Caki2 (cell line): ENCODE measurements around the gene TRABD2B. TPM values are rescaled to one million over a fixed set of nuclear protein-coding genes. Genes with fewer than 3 reads are reported as not detected.

ENCODE experiments used
- DNase-seq: peaks from one replicate; pipeline ENCODE4 v3.0.0-alpha.2; 2015; ENCODE audit warnings: low read depth
- in situ Hi-C: cut with HindIII; loops from 2 replicates; pipeline ENCODE4 v1.10.0; 2016; ENCODE audit warnings: low sequenced_read_pairs, low pct_unique_long_range_greater_than_20kb, mixed read lengths
- total RNA-seq: library from RNA; depleted of rRNA; stranded (reverse); fragments of >200 nt; shearing (Covaris generic); gene quantifications from 2 replicates; pipeline ENCODE4 v1.2.3, GENCODE V29; 2014; ENCODE audit warnings: low replicate concordance

The TRABD2B gene
- total RNA-seq, 1 experiment from 2014 or later = 0.57 TPM

DNA sequence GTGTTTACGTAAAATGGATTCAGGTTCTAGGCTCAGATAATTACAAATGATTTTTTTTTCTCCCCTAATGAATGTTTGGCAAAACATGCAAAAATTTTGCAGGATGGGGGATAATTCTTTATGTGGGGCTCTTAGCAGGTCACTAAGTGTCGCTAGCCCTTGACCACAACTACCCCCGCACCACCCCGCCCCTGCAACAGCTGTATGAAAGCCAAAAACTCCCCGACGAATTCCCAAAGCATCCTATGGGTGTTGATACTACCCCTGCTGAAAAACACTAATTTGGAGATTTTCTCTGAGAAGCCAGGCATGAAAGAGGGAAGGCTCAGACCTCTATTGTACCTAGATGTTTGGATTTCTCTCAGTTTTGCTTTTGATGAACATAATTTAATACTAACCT lies 243.0 kb downstream of the TRABD2B start:
- no peak for DNase-seq
- in situ Hi-C loops = no loop called here

DNA sequence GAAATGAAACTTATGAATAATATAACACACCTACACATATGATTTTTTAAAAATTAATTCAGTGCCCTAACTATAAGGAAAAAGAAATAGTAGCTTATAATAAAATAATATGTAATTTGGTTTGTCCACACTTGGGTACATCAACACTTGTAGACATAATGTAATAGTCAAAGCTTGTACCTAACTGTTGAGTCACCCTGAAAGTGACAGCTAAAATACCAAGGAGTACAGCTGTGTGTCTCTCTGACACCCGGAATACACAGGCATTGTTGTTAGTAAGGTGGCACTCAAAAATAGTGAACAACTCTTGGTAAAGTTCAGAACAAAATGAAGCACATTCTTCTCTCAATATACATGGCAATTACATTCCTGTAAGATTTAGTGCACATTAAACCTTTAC lies 243.4 kb downstream of the TRABD2B start:
- DNase-seq = no peak
- in situ Hi-C loops = no loop called here

DNA sequence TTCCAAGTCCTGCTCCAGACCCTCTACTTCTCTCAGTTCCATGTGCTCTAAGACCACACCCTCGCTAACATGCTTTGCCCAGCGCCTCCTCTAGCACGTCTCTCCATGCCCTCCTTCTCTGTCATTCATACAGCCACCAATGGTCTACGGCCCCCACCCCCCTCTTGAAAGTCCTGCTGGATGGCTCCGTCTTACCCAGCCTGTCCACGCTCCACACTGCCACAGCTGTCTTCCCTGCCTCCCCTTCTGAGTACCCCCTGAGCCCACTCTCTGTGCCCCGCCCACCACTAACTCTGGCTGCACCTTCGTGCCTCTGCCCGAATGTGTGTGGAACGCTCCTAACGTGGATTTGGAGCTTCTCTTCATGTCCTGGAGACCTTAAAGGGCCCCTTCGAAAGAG lies 244.6 kb downstream of the TRABD2B start:
- no peak for DNase-seq
- in situ Hi-C loops = no loop called here

DNA sequence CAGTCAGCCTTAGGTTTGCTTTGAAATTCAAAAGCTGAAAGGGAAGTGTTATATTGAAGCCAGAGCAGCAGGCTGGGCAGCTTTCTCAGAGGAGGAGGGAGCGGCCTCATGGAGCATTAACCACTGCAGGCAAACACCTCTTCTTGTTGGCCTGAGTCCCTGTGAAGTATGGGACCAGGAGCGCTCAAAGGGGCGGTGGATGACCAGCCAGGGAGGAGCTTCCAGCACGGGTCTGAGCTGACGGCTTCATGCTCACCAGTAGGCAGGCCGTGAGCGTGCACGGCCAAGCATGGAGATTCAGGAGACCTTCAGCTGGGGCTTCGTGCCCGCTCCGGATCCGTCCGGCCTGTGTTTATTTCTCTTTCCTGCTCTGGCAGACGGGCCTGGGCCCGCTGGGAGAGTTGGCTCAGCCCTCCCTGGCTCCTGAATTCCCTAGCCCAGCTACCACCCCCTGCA lies 245.2 kb downstream of the TRABD2B start:
- in situ Hi-C loops = no loop called here
- DNase-seq = no peak

DNA sequence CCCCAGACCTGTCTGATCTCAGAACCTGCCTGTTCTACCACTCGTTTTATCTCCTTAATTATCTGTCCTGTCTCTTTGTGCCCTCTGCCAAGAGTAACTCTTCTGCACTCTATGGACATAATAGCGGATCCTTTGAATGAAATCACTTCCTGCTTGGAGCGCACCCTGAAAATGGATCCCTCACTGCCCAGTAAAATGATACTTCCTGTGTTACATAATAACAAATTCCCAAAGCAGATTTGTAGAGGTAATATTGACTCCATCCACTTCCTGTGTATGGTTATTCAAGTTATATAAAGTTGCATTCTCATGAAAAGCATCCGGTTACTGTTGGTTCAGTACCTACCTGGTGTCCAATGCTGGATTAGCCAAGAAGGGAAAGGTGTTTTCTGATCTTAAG lies 246.0 kb downstream of the TRABD2B start:
- in situ Hi-C loops = no loop called here
- DNase-seq = no peak

GRCh38 chr1:47745715-47746609 lies 251.2 kb downstream of the TRABD2B start:
- in situ Hi-C loops = no loop called here

DNA sequence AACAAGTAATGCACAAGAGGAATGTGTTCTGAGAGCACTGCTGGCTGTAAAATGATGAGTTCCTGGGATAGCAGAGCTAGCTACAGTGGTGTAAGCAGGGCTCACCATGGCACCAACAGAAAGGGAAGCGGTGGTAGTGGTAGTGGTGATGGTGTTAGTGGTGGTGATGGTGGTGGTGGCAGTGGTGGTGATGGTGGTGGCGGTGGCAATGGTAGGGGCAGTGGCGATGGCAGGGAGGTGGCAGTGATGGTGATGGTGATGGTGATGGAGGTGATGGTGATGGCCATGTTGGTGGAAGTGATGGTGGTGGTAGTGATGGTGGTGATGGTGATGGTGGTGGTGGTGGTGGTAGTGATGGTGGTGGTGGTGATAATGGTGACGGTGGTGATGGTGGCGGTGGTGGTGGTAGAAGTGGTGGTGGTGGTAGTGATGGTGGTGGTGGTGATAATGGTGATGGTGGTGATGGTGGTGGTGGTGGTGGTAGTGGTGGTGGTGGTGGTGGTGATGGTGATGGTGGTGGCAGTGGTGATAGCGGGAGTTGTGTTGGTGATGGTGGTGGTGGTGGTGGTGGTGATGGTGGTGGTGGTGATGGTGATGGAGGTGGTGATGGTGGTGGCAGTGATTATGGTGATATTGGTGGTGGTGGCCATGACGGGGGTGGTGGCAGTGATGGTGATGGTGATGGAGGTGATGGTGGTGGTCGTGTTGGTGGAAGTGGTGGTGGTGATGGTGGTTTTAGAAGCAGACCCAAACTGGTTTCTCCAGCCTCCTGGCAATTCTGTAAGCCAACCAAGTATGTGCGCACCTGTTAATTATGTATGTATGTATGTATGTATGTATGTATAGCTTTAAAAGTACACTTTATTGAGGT lies 254.1 kb downstream of the TRABD2B start:
- no peak for DNase-seq

More at GRCh38 chr1:47745715-47746609, 251.2 kb downstream of the TRABD2B start:
- DNase-seq = no peak

GRCh38 chr1:47738560-47739182 lies 258.5 kb downstream of the TRABD2B start:
- peak; percentile 29 for DNase-seq
- in situ Hi-C loops = no loop called here

More for the DNA sequence above, 254.1 kb downstream of the TRABD2B start:
- in situ Hi-C loops = no loop called here

- in situ Hi-C loops = no loop called here
- peak; percentile 46 for DNase-seq
Measured at GRCh38 chr1:47732489-47732888, 264.7 kb downstream of the TRABD2B start.

DNA sequence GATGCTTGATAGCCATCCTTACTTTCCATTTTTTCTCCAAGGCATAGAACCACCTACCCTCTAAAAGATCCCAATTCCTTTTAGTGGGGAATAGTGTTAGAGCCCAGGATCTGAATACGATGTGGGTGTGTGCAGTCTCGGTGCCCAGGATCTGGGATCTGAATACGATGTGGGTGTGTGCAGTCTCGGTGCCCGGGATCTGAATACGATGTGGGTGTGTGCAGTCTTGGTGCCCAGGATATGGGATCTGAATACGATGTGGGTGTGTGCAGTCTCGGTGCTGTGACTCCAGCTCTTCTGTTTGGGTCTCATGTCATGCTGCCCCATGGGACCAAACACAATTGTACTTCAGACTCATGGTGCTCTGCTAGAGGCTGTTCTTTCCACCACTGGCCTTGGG lies 265.5 kb downstream of the TRABD2B start:
- in situ Hi-C loops = no loop called here
- no peak for DNase-seq

DNA sequence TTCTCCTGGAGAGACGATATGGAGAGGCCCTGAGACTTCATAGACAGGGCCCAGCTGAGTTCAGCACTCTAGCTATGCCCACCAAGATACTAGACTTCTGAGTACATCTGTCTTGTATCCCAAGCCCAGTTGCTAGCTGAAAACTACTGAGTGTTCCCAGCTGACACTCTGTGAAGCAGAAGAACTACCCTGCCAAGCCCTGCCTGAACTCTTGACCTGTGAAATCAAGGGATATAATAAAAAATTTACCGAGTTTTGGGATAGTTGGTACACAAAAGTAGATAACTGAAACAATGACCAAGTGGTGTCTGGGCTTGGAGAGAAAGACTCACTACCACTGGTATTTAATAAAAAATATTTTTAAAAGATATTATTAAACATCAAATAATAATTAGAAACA lies 267.5 kb downstream of the TRABD2B start:
- in situ Hi-C loops = no loop called here

DNA sequence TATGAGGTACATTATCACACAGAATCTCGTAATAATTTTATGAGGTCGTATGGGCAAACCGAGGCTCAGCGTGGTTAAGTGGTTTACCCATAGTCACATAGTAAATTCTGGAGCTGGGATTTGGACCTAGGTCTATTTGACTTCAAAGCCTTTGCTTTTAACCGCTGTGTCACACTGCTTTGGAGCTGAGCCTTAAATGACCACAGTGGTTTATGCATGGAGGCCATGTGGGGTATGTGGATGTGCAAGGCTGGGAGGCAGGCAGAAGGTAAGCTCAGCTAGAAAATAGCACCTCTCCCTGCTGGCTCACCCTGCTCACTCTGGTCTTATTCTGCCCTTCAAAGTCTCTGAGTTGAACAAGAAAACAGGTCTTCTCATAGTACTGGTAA lies 269.5 kb downstream of the TRABD2B start:
- in situ Hi-C loops = no loop called here

More for the DNA sequence above, 267.5 kb downstream of the TRABD2B start:
- no peak for DNase-seq

GRCh38 chr1:47727051-47727696 lies 270.0 kb downstream of the TRABD2B start:
- in situ Hi-C loops = no loop called here
- DNase-seq = no peak

More for the DNA sequence above, 269.5 kb downstream of the TRABD2B start:
- no peak for DNase-seq

DNA sequence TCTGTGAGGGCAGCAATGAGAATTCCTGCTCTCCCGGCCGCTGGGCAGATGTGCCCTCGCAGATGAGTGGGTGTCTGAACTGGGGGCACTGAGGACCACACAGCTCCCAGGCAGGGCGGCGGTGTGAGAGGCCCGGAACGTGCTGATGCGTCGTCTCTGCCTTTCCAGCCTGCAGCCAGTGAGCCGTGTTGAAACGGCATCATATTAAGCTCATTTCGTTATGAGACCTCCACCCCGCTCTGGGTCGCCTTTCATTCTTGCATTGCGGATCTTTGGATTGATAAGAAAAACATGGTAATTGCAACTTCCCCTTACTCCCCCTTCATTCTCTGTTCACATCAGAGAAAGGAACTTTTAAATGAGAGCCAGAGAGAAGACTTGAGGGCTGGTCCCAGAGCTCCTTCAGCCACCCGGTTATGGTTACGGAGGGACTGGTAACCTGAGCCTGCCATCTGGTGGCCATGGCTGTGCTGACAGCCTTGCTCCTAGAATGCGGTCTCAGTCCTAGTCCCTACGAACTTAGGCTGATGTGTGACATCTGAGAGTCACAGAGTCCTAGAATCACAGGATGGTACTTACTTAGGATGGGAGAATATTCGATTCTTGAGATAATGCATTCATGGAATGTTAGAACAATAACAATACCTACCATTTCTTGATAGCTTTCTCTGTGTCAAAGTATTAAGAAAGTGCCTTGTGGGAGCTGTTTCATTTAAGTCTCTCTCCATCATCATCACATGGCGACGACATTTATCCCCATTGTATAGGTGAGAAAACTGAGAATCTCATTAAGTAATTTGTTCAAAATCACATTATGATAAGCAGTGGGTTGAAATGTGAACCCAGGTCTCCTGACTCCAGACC lies 271.0 kb downstream of the TRABD2B start:
- in situ Hi-C loops = no loop called here
- DNase-seq = peak; percentile 52

- no peak for DNase-seq
- in situ Hi-C loops = no loop called here
Measured at GRCh38 chr1:47725511-47725991, 271.6 kb downstream of the TRABD2B start.

- in situ Hi-C loops = no loop called here
Measured at GRCh38 chr1:47725000-47725473, 272.1 kb downstream of the TRABD2B start.

GRCh38 chr1:47724432-47724999 lies 272.7 kb downstream of the TRABD2B start:
- DNase-seq = no peak
- in situ Hi-C loops = no loop called here

More at GRCh38 chr1:47725000-47725473, 272.1 kb downstream of the TRABD2B start:
- no peak for DNase-seq
